Epithelial cell of proximal tubule (primary cell): ENCODE results near the gene DGCR2. TPM values are rescaled to one million over a fixed set of nuclear protein-coding genes. Genes with fewer than 3 reads are reported as not detected.

ENCODE experiments used
- DNase-seq: peaks from one replicate; pipeline ENCODE4 v3.0.0-alpha.2; 2011; ENCODE audit warnings: low read depth
- H3K4me3 ChIP-seq: 2 replicates; pipeline ENCODE4 v1.5.1; 2011; ENCODE audit warnings: low read depth, mild to moderate bottlenecking, low read length
- CTCF ChIP-seq: conservative IDR thresholded peaks from 2 replicates; pipeline ENCODE4 v1.5.1; 2012; ENCODE audit warnings: low read depth, mild to moderate bottlenecking, low read length
- total RNA-seq: library from RNA; depleted of rRNA; stranded (reverse); fragments of >200 nt; gene quantifications from 2 replicates; pipeline ENCODE4 v1.2.3, GENCODE V29; 2015

DGCR2 gene
- total RNA-seq, 1 donor from 2014 or later = 51.7 TPM

DNA sequence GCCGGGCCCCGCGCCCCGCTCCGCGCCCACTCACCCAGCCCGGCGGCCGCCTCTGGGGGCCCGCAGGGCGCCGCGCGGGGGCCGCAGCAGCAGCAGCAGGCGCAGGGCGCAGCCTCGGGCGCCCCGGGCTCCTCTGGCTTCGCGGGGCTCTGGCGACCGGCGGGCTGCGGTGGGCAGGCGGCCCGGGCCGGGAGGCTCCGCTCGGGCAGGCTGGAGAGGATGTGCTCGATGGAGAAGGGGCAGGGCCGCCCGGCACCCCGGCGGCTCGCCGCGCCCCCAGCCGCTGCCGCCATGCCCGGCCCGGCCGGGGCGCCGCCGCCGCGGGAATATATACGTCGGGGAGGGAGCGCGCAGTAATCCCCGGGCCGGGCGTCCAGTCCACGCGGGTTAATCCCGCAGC, 27.8 kb upstream of the DGCR2 start, which contains the start of gene GSC2:
Gene GSC2 (minus strand): TSS at position 302 of the 400 bp plus-strand sequence. CDS start 9 bp downstream, at position 293.
- no peak for DNase-seq
- no peak within 1 kb of the TSS for H3K4me3 ChIP-seq
- no peak for TF ChIP-seq CTCF

DNA sequence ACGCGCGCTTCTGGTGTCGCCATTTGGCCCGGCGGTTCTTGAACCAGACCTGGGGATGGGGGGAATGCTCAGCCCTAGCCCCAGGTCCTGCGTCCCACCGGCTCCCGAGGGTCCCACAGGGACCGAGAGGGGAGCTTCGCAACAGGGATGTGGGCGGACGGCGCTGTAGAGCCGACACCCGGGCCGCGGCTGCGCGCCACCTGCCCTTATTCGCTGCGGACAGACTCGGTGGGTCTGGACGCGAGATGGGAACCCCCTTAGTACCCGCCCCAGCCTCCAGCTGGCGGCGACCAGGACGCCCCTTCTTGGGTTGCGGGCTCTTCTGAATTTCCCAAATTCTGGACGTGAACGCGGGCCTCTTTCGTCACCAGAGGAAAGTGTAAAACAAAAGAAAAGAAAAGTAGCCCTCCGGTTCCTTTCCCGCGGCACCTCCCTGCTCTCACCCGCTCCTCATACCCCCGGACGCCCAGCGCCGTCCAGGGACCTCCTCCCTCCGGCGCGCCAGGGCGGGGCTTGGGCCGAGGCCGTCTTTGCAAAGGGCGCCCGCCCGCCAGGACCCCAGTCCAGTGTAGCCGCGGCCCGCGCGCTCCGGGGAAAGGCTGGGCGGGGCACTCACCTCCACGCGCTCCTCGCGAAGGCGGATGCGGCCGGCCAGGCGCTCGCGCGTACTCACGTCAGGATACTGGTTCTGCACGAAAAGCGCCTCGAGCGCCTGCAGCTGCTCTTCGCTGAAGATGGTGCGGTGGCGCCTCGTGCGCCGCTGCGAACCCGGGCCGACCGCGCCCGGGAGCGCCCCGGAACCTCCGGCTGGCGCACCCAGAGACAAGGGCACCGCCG, 27.1 kb upstream of the DGCR2 start:
- no peak for DNase-seq
- no peak overlapping the region for H3K4me3 ChIP-seq
- no peak for TF ChIP-seq CTCF

DNA sequence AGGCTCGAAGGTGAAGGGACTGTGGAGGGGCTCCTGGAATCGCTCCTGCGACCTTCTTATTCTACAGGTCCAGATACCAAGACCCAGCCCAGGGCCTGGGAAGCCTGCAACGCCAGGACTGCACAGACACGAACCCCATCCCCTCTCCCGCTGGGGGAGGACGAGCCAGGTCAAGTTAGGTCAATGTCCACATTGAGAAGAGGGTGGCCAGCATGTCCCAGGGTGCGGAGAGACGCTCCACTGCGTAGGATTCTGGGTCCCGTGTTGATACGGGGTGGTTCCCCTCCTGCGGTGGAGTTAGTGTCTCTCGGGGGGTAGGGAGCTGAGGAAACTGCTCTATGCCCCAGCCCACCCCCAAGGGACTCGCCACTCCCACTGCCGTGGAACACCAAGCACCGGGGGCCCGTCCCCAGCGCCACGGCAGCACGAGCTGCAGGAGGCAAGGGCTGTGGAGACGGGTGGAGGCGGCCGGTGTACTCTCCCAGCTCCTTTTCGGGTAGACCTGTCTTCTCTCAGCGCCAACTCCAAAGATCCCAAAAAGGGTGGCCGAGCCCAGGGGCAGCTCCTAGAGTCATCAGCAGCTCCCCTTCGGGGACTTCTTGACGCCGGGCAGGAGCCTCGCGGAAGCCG, 26.3 kb upstream of the DGCR2 start:
- no peak overlapping the region for H3K4me3 ChIP-seq
- TF ChIP-seq CTCF = no peak
- DNase-seq = no peak

DNA sequence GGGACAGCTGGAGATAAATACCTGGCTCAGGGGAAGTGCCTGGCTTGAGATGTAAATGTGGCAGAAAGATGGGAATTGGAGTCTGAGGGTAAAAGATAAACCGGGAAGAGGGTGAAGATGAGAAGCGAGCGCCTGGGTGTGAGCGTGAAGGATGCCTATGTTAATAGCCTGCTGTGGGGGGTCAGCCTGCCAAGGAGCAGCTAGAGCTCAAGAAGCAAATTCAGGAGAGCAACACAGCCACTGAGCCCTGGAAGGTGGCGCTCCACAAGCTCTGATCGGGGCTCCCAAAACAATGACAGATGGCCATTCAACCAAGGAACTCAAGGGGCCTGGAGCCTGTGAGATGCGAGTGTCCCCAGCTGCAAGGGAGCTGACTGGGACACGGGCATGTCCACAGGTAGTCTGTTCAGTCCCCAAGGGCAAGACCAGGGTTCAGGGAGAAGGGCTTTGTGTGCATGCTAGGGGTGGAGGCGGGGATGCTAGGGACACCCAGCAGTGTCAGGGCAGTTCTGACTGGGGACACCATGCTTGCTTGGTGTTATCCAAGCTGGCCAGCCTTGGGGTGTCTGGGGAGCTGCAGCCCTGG, 25.1 kb upstream of the DGCR2 start:
- DNase-seq = no peak
- TF ChIP-seq CTCF = no peak
- H3K4me3 ChIP-seq = no peak overlapping the region

DNA sequence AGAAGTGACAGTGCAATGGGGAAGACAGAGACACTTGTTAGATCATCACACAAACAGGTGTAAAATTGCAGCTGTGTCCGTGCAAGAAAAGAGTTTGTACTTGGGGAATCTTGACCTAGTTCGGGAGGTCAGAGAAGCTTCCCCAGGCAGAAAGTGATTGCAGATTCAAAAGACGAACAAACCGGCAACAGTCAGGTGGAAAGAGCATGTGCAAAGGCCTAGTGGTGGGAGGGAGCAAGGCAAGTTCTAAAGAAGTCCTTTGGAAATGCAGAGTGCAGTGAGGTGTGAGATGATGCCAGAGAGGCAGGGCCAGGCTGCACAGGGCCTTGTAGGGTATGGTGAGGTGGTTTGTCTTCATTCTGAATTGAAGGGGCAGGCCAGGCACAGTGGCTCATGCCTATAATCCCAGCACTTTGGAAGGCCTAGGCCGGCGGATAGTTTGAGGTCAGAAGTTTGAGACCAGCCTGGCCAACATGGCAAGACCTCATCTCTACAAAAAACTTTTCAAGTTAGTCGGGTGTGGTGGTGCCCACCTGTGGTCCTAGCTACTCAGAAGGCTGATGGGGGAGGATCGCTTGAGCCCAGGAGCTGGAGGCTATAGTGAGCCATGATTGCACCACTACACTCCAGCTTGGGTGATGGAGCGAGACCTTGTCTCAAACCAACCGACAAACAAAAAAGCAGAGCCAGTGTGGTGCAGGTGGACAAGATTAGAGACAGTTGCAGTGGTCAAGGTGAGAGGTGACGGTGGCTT, 24.2 kb upstream of the DGCR2 start:
- peak; percentile 25 for TF ChIP-seq CTCF
- no peak for DNase-seq
- H3K4me3 ChIP-seq = no peak overlapping the region

GRCh38 chr22:19143967-19144400, 21.8 kb upstream of the DGCR2 start:
- TF ChIP-seq CTCF = no peak
- DNase-seq = no peak
- peak overlapping the region; percentile 99 for H3K4me3 ChIP-seq
